ENCODE measurements around the gene CPA3.

DNA sequence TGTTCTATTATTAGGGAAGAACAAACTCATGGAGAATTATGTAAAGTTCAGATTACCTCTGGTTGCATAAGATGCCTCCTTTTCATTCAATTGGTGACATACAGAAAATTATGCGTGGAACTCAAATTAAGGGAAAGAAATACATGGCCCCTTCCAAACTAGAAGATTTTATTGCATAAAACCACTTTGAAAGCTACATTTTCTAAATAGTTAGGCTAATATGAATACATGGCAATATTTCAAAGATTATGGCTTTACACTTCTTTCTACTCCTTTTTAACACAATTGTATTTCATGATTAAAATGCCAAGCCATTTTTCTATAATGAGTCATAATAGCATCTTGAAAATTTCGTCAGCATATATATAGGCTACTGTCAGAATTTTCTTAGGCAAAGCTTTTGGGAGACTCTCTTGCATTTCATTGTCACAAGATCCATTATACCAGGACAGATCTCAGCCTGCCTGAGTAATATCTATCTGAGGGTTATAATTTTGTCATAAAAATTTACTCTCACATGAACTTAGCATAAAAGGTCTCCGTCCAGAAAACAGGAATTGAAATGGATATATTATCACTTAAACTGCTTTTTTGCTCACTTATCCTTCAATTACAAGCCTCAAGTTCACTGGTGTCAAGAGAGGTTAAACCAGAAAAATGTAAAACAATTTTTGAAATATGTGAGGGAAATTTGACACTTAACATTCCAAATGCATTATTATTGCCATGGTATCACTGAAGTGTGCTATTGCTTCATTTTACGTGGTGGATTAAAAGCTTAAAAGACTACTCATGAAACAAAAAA is 37.1 kb downstream of the CPA3 start:
- TF ChIP-seq, protein P1, sequence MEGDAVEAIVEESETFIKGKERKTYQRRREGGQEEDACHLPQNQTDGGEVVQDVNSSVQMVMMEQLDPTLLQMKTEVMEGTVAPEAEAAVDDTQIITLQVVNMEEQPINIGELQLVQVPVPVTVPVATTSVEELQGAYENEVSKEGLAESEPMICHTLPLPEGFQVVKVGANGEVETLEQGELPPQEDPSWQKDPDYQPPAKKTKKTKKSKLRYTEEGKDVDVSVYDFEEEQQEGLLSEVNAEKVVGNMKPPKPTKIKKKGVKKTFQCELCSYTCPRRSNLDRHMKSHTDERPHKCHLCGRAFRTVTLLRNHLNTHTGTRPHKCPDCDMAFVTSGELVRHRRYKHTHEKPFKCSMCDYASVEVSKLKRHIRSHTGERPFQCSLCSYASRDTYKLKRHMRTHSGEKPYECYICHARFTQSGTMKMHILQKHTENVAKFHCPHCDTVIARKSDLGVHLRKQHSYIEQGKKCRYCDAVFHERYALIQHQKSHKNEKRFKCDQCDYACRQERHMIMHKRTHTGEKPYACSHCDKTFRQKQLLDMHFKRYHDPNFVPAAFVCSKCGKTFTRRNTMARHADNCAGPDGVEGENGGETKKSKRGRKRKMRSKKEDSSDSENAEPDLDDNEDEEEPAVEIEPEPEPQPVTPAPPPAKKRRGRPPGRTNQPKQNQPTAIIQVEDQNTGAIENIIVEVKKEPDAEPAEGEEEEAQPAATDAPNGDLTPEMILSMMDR (IDR thresholded peaks at IDR 0.05; ENCODE audit: insufficient read depth, low read depth, low read length) = no peak
- no peak for TF ChIP-seq EZH2 (IDR thresholded peaks at IDR 0.05; ENCODE audit: insufficient read depth, low read length)

All from astrocyte (in vitro differentiated cells and primary cell).